ENCODE results near the gene SQSTM1.

GRCh38 chr5:179816796-179817469 is 3.8 kb upstream of the SQSTM1 start:
- TF ChIP-seq CTCF (conservative IDR thresholded peaks at IDR 0.05; ENCODE audit: low read length) (no peak), EZH2phosphoT487 (IDR thresholded peaks at IDR 0.05; ENCODE audit: borderline replicate concordance, low read depth, low read length) (no peak)

Measured in OCI-LY7 (cell line).